K562 (cell line): ENCODE measurements around the gene PODXL2.

Experiments used
- COPS2 ChIP-seq: fragments of 450-650 bp; conservative IDR thresholded peaks from 2 replicates; pipeline ENCODE4 v1.6.1; 2016; ENCODE audit warnings: mild to moderate bottlenecking, moderate library complexity
- POLR2A ChIP-seq: fragments of 450-650 bp; conservative IDR thresholded peaks from 2 replicates; pipeline ENCODE4 v1.6.1; 2016
- TOE1 ChIP-seq, 2 experiments: fragments of 450-650 bp in 1 of 2; sonication (generic) in 1 of 2; formaldehyde crosslinking in 1 of 2; IDR thresholded peaks; 2 replicates each; pipeline versions ENCODE4 v1.7.1 to v1.8.0; 2016 to 2022; ENCODE audit warnings: borderline replicate concordance in 2 of 2, mild to moderate bottlenecking in 2 of 2, antibody characterized with exemption in 1 of 2, inconsistent platforms in 1 of 2, low read depth in 1 of 2, missing genetic modification reagents in 1 of 2, moderate library complexity in 1 of 2
- TF ChIP-seq, protein P1 (sequence below): sonication (generic); formaldehyde crosslinking; IDR thresholded peaks from 2 replicates; pipeline ENCODE4 v1.8.0; 2023; ENCODE audit warnings: mild to moderate bottlenecking, missing genetic modification reagents
- TF ChIP-seq, protein P2 (sequence below): fragments of 250-450 bp; sonication (Bioruptor Pico); IDR thresholded peaks from 2 replicates; pipeline ENCODE4 v1.8.0; 2021; ENCODE audit warnings: moderate library complexity, mild to moderate bottlenecking, inconsistent platforms

DNA sequence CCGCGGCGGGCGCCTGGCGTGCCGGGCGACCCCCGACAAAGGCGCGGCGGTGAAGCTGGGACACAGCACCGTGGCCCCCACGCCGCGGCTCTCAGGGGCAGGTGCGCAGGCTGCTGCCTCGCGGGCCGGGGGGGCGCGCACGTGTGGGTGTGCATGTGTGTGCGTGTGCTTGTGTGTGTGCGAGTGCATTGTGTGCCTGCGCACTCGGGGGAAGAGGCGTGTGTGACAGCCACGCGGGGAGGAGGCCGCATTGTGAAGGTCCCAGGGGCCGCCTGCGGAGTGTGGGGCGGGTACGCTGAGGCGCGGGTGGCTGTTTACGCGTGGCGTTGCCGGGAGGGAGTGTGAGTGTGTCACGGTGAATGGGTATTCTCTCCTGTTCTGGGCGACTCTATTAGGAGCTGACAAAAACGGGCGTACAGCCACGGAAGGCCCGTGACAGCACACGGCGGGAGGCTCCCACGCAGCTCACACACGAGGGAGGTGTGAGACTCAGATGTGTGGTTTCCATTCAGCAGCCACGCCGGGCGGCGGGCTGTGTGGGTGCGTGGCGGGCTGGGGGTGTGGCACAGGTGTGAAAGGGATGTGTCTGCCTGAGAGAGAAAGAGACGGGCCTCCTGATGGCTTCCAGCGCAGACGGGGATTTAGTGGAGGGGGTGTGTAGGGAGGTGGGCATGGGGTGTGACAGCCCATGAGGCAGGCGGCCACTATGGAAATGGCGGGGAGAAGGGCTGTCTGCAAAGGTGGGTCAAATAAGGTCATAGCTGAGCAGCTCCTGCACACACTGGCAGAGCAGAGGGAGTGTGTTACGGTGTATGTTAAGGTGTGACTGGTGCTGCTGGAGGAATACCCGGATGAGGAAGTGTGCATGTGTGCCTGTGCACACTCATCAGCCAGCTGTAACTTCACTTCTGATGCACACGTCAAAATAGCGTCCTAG is 750 bp downstream of the PODXL2 start:
- TF ChIP-seq POLR2A (no peak), COPS2 (no peak), TOE1 (IDR thresholded peaks at IDR 0.05; ENCODE audit: borderline replicate concordance) (no peak), TOE1 (CRISPR knock-in tag; IDR thresholded peaks at IDR 0.05; ENCODE audit: borderline replicate concordance, low read depth) (no peak)
- TF ChIP-seq, protein P1, sequence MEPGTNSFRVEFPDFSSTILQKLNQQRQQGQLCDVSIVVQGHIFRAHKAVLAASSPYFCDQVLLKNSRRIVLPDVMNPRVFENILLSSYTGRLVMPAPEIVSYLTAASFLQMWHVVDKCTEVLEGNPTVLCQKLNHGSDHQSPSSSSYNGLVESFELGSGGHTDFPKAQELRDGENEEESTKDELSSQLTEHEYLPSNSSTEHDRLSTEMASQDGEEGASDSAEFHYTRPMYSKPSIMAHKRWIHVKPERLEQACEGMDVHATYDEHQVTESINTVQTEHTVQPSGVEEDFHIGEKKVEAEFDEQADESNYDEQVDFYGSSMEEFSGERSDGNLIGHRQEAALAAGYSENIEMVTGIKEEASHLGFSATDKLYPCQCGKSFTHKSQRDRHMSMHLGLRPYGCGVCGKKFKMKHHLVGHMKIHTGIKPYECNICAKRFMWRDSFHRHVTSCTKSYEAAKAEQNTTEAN (CRISPR knock-in tag), result peak; percentile 51; the same call in 1 of the 2 replicates
- TF ChIP-seq, protein P2, sequence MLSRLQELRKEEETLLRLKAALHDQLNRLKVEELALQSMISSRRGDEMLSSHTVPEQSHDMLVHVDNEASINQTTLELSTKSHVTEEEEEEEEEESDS (CRISPR knock-in tag), result no peak
